Activated T-helper 1 cell treated with anti-CD3 and anti-CD28 coated beads, Interleukin-2, amount 50 U/mL, for 16 hours (primary cell): ENCODE measurements around the gene TNNT1.
"Not testable (repeated sequence)": the region's sequence is repeated elsewhere in the genome, so short reads cannot be mapped to it uniquely, and the experiment has no call there.

Source experiments
- DNase-seq, 2 donors: peaks; one replicate each; pipeline ENCODE4 v3.0.0-alpha.2; 2020; ENCODE audit warnings: low read depth in 1 of 2, low spot score in 1 of 2

The TNNT1 gene

DNA sequence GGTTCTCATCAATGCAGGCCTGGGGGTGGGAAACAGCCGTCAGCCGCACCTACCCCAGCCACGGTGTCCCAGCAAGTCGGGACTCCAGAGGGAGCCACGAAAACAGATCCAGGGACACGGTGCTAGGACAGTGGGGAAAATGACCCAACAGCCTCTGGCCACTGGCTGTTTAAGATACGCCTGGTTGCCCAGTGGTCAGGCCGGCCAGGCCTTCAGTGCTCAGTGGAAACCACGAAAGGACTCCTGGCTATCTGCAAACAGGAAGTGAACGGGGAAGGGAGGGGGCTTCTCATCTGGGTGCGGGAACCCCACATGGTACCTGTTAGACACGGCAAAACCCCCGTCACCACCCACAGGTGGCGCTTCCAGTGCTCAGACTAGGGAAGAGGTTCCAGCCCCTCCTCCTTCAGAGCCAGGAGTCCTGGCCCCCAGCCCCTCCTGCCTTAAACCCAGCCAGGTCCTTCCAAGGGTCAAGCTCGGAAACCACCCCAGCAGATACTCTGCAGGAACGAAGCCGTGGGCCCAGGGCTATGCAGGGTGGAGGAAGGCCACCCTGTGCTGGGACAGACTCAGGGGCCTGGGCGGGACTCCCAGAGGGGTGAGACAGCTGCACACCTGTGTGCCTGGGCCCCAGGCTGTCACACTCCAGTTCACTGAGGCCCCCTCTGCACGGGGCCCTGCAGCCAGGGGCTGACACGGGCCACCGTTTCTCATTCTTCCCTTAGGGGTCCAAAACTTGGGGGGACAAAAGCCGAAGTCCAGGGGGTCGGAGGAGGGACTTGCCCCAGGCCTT lies 36.0 kb downstream of the TNNT1 start:
- DNase-seq: no peak

DNA sequence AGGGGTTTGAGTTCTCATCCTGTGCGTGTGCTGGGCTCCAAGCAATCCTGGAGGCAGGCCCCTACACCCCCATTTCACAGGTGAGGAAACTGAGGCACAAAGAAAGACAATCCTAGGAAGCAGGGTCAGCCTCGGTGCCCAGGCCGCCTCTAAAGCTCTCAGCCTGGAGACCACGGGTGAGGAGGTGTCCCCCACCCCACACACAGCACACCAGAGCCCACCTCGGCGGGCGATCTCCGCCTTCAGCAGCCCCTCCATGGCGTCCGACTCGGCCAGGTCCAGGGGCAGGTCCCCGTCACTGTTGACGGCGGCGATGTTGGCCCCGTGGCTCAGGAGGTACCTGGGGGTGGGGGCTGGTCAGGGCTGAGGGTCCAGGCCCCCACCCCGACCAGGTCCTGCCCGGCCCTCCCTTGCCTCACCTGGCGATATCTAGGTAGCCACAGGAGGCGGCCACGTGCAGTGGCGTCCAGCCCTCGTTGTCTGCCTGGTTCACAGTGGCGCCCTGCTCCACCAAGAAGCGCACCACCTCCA lies 36.7 kb downstream of the TNNT1 start:
- no peak for DNase-seq

DNA sequence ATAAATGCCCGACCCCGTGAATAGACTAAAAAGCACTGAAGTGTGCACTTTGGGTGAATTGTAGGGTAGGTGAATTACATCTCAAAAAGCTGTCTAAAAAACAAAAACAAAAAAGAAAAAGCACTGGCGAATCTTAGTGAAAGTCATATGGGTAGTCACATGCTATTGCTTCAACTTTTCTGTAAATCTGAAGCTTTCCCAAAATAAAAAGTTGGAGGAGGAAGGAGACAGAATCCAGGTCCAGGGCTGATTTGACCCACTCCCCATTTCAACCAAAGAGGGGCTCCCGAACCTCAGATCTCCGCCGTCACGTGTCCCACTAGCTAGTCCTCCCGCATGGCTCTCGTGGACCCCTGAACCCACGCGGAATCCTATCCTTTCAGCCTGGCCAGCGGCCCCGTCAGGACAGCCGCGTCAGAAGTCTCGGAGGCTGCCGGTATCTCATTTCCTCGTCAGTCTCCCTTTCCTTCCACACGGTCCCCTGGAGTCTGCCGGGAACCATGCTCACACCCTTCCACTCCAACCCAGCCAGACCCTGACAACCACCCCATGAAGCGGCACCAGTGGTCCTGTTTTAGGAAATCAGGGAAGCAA lies 37.7 kb downstream of the TNNT1 start:
- no peak for DNase-seq

DNA sequence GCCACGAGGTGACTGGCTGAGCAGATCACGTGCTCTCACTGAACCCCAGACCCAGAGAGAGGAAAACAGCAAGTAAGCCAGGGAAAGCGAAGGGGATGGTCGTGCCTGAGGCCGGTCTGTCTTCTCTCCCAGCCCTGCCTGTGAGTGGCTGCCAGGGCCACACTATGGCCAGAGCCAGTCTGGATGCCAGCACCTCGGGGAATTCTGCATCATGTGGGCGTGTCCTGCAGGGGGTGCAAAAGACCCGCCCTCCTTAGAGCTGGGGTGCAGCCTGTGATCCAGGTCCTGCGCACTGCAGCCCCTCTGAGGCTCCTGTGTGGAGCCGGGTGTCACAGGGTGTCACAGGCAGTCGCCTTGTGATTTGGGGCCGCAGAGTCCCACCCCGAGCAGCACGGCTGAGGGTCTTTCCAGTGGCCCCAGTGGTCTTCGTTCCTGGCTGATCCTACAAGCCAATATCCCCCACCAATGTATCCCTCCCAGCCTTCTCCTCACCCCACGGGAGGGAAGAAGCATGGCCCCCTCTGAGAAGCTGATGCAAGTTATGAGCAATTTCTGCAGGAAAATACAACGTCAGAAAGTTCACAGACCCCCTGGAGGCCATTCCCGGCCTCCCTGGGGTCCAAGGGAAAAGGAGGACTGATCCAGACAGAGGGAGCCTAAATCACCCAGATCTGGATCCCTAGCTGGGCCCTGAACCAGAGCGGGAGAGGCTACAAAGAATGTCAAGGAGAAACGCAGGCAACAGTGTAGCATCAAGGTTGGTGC lies 39.3 kb downstream of the TNNT1 start:
- DNase-seq: no peak

DNA sequence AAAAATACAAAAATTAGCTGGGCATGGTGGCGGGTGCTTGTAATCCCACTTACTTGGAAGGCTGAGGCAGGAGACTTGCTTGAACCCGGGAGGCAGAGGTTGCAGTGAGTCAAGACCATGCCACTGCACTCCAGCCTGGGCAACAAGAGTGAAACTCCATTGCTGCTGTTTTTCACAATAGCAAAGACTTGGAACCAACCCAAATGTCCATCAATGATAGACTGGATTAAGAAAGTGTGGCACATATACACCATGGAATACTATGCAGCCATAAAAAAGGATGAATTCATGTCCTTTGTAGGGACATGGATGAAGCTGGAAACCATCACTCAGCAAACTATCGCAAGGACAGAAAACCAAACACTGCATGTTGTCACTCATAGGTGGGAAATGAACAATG lies 41.8 kb downstream of the TNNT1 start:
- not testable (repeated sequence) for DNase-seq

DNA sequence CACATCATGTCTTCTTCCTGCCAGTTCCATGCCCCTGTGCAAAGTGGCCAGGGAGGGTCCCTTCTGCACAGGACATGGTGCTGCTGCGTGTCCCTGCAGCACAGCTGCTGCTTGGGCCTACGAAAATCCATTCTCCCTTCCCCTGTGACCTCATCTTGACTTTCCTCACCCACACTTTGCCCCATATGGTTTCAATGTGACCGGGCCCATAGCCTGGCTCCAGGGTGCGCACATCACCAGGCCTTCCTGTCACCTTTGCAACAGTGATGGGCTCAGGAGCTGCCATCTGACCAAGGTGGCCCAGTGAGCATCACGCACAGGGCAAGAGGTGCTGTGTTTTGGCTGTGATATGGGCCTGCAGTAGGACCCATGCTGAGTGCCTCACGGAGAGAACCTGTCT lies 42.4 kb downstream of the TNNT1 start:
- DNase-seq: no peak

DNA sequence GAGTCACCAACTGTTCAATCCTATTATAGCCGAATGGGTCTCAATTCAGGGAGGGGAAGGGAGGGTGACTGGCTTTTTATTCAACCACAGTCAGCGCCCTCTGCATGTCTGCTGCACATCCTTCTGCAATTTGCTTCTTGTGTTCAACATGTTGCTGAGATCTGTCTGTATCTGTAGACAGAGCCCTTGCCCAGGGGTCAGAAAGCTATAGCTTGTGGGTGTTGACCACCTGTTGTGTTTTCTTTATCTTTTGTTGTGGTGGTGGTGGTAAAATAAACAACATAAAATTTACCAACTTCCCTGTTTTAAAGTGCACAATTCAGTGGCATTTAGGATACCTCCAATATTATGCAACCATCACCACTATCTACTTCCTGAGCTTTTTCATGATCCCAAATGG lies 43.8 kb downstream of the TNNT1 start:
- DNase-seq: no peak

DNA sequence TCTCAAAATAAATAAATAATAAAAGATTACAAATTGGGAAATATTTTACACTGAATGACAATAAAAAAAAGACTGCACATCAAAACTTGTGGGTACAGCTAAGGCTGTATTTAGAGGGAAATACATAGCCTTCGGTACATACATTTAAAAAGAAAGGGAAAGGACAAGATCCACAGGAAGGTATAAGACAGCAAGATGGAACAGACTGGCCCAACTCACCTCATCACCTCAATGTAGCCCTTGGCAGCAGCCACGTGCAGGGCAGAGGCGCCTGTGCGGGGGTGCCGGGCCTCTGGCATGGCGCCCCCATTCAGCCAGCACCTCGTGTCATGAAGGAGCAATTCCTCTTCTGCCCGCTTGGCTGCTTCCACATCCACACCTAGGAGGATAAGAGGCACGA lies 45.8 kb downstream of the TNNT1 start:
- no peak for DNase-seq

DNA sequence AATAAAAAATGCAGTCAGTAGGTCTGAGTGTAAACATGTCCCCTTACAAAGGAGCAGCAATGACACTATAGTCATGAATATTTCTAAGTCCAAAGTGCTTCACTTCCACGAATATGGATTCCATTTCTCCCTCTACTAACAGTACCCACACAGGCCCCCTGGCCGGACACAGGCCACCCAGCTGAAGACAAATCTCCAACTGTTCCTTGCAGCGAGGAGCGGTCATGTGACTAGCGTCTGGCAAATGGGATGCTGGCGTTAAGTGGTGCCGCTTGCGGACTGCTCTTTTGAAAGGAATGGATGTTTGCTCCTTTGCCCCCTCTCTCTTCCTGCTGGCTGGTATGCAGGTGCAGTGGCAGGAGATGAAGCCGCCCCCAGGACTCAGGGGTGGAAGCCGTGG lies 47.7 kb downstream of the TNNT1 start:
- DNase-seq: no peak

DNA sequence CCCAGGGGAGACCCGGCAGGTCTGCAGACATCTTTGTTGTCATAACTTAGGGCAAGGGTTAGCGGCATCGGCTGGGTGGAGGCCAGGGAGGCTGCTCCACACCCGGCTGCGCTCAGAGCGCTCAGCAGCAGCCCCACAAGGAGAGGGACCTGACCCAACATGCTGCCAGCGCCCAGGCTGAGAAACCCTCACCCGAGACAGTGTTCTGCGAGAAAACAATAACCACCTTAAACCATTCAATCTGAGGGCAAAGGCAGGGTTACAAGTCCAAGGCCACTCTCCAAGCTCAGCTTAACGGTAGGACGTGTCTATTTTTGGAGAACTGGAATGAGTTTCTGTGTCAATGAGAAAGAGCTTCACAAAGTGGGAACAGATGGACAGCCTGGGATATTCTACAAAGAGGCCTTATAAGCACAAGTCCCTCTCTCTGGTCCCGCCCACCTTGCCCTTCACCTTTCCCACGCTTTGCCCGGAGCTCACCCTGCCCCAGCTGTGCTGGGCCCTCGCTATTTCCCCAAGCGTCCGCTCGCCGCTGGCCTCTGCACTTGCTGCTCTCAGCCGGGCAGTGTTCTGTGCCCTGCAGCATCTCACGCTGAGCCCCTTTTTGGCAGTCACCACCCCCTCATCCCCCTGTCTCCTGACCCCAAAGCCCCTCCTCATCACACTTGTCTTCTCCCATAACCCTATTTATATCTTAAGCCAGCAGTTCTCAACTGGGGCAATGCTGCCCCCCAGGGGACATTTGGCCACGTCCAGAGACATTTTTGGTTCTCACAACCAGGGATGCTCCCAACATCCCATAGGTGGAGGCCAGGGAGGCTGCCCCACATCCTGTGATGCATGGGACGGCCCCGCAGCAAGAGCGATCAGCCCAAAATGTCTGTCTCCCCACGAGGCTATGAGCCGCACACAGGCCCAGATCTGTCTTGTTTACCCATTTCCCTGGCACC lies 49.2 kb downstream of the TNNT1 start:
- no peak for DNase-seq

DNA sequence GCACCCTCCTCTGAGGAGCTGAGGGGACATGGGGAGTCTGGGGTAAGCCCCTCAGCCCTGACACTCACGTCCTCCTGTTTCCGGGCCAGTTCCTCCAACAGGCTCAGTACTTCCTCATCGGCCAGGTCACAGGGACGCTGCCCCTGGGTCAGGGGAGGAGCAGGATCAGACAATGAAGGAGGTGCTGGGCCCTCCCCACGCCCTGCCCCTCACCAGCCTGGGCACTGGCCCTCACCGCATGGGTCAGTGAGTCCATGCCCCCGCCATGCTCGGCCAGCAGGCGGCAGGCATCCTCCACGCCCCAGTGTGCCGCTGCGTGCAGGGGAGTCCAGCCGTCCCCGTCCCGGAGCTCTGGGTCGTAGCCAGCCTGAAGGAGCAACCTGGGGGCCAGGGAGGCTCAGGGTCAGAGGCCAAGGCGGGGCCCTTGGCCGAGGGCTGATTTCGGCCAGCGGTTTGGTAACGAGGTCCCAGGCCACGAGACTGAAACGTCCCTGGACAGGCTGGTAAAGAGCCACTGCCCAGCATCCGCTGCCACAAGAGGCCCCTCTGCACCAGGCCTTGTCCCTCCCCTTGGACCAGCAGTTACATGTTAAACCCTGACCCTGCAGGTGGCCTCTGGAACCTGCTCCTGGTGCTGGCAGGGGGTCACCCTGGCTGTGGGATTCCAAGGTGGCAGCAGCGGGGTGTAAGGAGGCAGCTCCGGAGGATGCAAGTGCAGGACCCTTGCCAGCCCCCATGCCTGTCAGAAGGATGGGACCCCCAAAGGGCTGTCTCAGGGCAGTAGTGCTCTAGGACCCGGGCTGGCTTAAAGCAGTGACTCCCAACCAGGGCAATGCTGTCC lies 50.1 kb downstream of the TNNT1 start:
- DNase-seq: no peak

DNA sequence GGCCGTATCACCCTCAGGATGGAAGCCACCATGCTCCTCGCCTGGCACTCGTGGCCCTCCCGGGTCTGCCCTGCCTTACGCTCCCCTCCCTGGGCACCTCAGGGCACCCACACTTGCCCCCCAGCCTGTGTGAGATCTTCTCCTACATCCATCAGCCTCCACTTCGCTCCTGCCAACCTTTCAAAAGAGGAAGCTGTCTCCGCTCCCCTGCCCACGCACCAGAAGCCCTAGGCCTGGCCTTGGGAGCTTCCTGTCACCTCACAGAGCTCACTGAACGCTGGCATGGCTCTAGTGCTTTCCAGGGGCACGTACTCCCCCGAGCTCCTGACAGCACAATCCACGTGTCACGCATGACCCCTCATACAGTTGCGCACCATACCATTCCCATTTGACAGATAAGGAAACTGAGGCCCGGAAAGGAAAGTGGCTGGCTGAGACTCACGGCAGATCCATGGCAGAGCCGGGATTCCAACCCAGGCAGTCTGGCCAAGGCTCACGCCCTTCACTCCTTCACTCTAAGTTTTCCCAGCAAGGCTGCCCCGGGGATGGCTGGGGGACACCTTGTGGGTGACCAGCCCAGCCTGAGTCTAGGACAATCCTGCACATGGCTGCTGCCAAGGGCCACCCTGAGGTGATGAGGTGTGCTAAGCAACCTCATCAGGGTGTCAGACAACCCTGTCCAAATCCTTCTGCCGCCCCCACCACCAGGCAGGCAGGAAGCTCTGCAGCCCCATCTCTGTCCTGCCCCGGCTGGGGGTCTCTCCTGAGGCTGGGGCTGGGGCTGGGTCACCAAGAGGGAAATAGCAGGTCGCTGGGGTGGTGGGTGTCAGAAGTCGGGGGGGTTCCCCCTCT lies 50.9 kb downstream of the TNNT1 start:
- no peak for DNase-seq

DNA sequence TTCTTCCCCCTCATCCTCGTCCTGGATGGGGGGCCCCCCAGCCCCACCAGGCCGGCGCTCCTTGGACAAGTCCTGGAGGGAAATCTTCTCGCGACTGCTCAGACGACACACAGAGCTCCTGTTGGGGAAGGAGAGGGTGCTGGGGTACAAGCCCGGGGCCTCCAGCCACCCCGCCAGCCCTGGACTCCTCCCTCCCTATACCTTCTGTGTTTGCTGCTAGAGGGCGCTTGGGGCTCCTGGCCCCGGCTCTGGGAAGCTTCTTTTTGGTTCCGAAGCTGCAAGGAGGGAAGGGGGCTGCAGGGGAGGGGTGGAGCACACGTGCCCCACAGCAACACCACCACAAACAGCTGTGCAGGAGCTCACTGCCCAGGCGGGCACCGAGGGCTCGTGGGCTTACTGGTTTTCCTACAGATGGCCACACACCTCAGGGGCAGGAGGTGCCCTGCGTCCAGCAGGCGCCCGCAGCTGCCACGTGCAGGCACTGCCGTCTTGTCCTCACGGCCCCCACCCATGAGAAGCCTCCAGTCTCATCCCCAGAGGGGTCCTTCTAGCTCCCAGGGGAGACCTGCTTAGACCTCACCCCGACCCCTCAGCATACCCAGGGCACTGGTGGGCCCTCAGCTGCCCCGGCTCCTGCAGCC lies 52.8 kb downstream of the TNNT1 start:
- no peak for DNase-seq

DNA sequence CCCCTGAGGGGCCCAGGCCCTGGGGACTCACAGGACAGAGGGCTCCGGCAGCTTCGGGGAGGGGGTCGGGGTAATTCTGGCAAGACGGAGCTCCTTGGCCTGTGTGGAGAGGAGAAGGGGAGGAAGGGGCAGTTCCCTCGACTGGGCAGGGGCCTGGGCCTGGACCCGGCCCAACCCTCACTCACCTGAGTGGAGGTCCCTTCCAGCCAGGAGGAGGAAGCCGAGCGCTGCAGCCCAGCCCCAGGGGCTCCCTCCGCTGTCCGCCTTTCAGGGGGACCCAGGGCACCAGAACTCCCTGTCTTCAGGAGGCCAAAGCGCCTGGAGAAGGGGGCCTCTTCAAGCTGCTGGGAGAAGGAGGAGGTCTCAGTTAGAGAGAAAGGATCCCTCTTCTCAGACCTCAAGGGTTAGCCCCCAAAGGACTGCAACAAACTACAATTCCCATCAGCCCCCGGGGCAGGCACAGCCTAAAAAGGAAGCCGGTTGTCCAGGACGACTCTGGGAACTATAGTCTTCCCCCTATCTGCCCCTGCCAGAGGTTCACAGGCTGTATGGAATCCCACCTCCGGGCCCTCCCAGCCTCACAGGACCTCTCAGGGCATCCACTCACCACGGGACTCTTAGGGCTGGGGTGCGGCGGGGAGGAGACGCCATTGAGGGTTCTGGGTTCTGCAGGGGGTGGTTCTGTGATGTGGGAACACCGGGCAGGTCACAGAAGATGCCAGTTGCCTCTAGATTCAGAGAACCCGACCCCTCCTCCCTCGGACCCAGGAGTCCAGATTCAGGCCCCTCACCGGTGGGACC lies 53.5 kb downstream of the TNNT1 start:
- no peak for DNase-seq

DNA sequence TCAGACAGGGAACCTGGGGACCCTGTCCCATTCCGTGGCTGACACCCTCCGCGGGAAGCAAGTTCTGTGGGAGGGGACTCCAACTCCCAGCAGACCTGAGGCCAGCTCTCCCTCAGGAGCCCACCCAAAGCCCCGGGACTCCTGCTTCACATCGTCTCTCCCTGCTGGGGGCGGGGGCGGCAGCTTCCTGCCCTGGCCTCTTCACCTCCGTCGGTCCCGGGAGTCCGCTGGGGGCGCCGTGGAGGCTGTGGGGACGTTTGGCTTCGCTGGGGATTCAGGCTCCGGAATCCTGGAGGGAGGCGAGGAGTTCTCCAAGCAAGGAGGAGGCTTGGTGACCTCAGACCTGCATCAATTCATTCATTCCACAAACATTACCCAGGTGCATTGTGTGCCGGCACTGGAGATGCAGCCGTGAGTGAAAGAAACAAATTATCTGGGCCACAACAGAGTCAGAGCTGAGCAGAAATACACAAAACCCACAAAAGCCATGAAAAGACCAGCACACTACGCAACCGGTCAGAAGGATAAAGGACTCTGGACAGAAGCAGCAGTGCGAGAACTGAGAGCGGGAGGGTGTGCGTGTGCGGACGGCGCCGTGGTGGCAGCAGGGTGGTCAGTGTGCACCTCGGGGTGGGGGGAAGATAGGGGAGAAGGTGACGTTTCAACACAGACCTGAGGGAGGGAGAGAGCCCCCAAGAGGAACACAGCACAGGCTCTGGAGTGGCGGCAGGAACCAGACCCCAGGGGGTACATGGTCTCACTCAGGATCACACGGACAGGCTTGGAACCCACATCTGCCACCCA lies 54.3 kb downstream of the TNNT1 start:
- DNase-seq: no peak

DNA sequence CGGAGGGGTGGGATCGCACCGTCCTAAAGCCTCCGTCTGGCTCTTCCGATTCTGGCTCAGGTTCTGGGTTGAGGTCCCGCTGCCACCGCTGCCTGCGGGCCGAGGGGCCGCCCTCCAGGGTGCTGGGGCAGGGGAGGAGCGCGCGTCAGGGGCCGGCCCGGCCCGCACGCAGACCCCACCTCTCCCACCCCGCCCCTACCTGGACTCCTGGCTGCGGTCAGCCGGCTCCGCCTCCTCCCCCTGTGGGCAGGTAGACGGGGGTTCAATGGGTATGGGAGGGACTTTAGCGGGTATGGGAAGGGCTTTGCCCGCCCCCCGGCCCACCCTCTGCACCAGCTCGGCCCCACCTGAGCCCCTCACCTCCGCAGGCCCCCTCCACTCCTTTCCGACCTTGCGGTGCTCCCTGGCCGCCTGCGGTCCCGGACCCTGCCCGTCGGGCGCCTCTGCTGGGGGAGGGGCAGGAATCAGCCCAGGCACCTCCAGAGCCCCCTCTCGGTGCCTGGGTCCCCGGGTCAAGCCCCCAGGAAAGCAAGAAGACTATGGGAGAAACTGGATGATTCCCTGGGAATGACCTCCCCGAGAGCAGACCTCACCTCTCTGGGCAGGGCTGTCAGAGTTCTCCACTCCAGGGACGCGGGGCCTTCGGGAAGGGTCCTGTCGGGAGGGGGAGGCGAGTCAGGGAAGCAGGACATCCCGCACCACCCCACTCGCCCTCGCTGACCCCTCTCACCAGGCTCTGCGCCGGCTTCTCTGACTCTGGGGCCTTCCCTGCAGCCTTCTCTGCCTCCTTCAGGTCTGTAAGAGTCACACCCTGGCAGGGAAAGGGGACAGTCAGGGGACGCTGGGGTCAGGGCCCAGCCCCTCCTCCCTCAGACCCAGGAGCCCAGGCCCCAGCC lies 56.3 kb downstream of the TNNT1 start:
- no peak for DNase-seq
